Neuronal stem cell (in vitro differentiated cells): ENCODE data around the gene SEC24D.
"Not testable (repeated sequence)": the region's sequence is repeated elsewhere in the genome, so short reads cannot be mapped to it uniquely, and the experiment has no call there.

Experiments
- DNase-seq: peaks from one replicate; pipeline ENCODE4 v3.0.0-alpha.2; 2013; ENCODE audit warnings: low spot score
- H2AFZ ChIP-seq: one replicate; pipeline ENCODE4 v1.6.1; 2013; ENCODE audit warnings: mild to moderate bottlenecking, low read length, inconsistent platforms
- H2AK5ac ChIP-seq: 2 replicates; pipeline ENCODE4 v1.6.1; 2013; ENCODE audit warnings: low read depth, mild to moderate bottlenecking, inconsistent platforms, low read length, moderate library complexity, mixed read lengths
- H2BK120ac ChIP-seq: 2 replicates; pipeline ENCODE4 v1.6.1; 2013; ENCODE audit warnings: low read depth, mild to moderate bottlenecking, inconsistent platforms, low read length, moderate library complexity, mixed read lengths
- H2BK12ac ChIP-seq: one replicate; pipeline ENCODE4 v1.6.1; 2013; ENCODE audit warnings: low read length, inconsistent platforms
- H2BK15ac ChIP-seq: 2 replicates; pipeline ENCODE4 v1.6.1; 2013; ENCODE audit warnings: mild to moderate bottlenecking, low read length, inconsistent platforms, mixed read lengths
- H2BK5ac ChIP-seq: one replicate; pipeline ENCODE4 v1.6.1; 2013; ENCODE audit warnings: inconsistent platforms, mild to moderate bottlenecking, low read length, moderate library complexity
- H3K14ac ChIP-seq: one replicate; pipeline ENCODE4 v1.6.1; 2013; ENCODE audit warnings: low read length, inconsistent platforms
- H3K18ac ChIP-seq: 2 replicates; pipeline ENCODE4 v1.6.1; 2013; ENCODE audit warnings: low read length, inconsistent platforms
- H3K23ac ChIP-seq: 2 replicates; pipeline ENCODE4 v1.6.1; 2013; ENCODE audit warnings: low read depth, mild to moderate bottlenecking, mixed read lengths, low read length, inconsistent platforms; ENCODE audit not compliant: poor library complexity
- H3K27ac ChIP-seq: replicated peaks from 3 replicates; pipeline ENCODE4 v1.5.1; 2013; ENCODE audit warnings: low read length, inconsistent platforms
- H3K27me3 ChIP-seq, 3 experiments: 2 replicates each; pipeline ENCODE4 v1.6.1; 2013; ENCODE audit warnings: low read length in 3 of 3, mild to moderate bottlenecking in 2 of 3, inconsistent platforms in 1 of 3, low read depth in 1 of 3, mixed read lengths in 1 of 3, moderate library complexity in 1 of 3; ENCODE audit not compliant: control insufficient read depth in 3 of 3, insufficient read depth in 3 of 3
- H3K36me3 ChIP-seq, 2 donors: replicated peaks in 1 of 2; 2 replicates each; pipeline ENCODE4 v1.6.1; 2013; ENCODE audit warnings: low read length in 2 of 2; ENCODE audit not compliant: control insufficient read depth in 2 of 2, insufficient read depth in 2 of 2
- H3K4ac ChIP-seq: 2 replicates; pipeline ENCODE4 v1.6.1; 2013; ENCODE audit warnings: inconsistent platforms, mild to moderate bottlenecking, low read length, moderate library complexity
- H3K4me1 ChIP-seq, 2 donors: 1 replicate in 1 of 2; 2 replicates in 1 of 2; pipeline ENCODE4 v1.6.1; 2013; ENCODE audit warnings: low read length in 2 of 2, low read depth in 1 of 2; ENCODE audit not compliant: control insufficient read depth in 2 of 2, insufficient read depth in 1 of 2
- H3K4me2 ChIP-seq: one replicate; pipeline ENCODE4 v1.6.1; 2013; ENCODE audit warnings: mild to moderate bottlenecking, low read length, inconsistent platforms; ENCODE audit not compliant: insufficient read depth, poor library complexity, severe bottlenecking
- H3K4me3 ChIP-seq, 2 donors: 2 replicates each; pipeline ENCODE4 v1.5.1; 2013; ENCODE audit warnings: low read length in 2 of 2, mild to moderate bottlenecking in 2 of 2, inconsistent platforms in 1 of 2, moderate library complexity in 1 of 2
- H3K79me1 ChIP-seq: one replicate; pipeline ENCODE4 v1.6.1; 2013; ENCODE audit warnings: low read depth, mild to moderate bottlenecking, inconsistent platforms, low read length, moderate library complexity
- H3K9ac ChIP-seq: one replicate; pipeline ENCODE4 v1.6.1; 2013; ENCODE audit warnings: mild to moderate bottlenecking, low read depth, low read length, inconsistent platforms; ENCODE audit not compliant: poor library complexity
- H3K9me3 ChIP-seq, 2 donors: replicated peaks in 1 of 2; 2 replicates each; pipeline versions ENCODE3 to v1.6.1; 2013; ENCODE audit warnings: low read length in 2 of 2, mild to moderate bottlenecking in 2 of 2, inconsistent platforms in 1 of 2, low read depth in 1 of 2, mixed read lengths in 1 of 2, moderate library complexity in 1 of 2; ENCODE audit not compliant: control insufficient read depth in 2 of 2, insufficient read depth in 1 of 2
- H4K8ac ChIP-seq: one replicate; pipeline ENCODE4 v1.6.1; 2013; ENCODE audit warnings: low read depth, mild to moderate bottlenecking, inconsistent platforms, low read length, moderate library complexity
- H4K91ac ChIP-seq: one replicate; pipeline ENCODE4 v1.6.1; 2013; ENCODE audit warnings: low read length, low read depth, mild to moderate bottlenecking, inconsistent platforms; ENCODE audit not compliant: poor library complexity
- WGBS, 2 donors: extraction: QIAGEN DNeasy Blood & Tissue Kit; methylation state at CpG; one replicate each; pipeline ENCODE4 v1.1.7; 2013; ENCODE audit warnings: missing lambda C conversion rate in 2 of 2, mixed read lengths in 1 of 2; ENCODE audit not compliant: insufficient read length in 2 of 2, insufficient replicate concordance in 1 of 2; ENCODE audit errors: extremely low coverage in 2 of 2; 5-methylcytosine and 5-hydroxymethylcytosine counted together

SEC24D gene

GRCh38 chr4:118881512-118882146 lies 45.7 kb upstream of the SEC24D start:
- WGBS, 2 donors = no CpG with 5 or more reads among the region's 12 CpGs
- H4K91ac ChIP-seq = no peak overlapping the region
- peak overlapping the region; percentile 32 for H2AFZ ChIP-seq
- no peak overlapping the region for H3K27ac ChIP-seq
- DNase-seq = no peak
- no peak overlapping the region for H2BK12ac ChIP-seq
- no peak overlapping the region for H3K9ac ChIP-seq
- peaks cover 0 to 6% (median 0%) of the 10 kb centered on the region in 3 experiments for H3K27me3 ChIP-seq
- no peak overlapping the region for H2BK5ac ChIP-seq
- H3K79me1 ChIP-seq = no peaks in the 10 kb centered on the region
- no peak overlapping the region for H3K4me3 ChIP-seq
- H3K14ac ChIP-seq = no peak overlapping the region
- no peak overlapping the region for H2AK5ac ChIP-seq
- H3K18ac ChIP-seq = no peak overlapping the region
- H3K4ac ChIP-seq = no peak overlapping the region
- H2BK15ac ChIP-seq = no peak overlapping the region
- H3K23ac ChIP-seq = no peak overlapping the region
- no peaks in the 10 kb centered on the region for H3K4me1 ChIP-seq
- H4K8ac ChIP-seq = no peak overlapping the region
- H3K4me2 ChIP-seq = no peak overlapping the region
- H3K36me3 ChIP-seq = no peaks in the 10 kb centered on the region
- H3K9me3 ChIP-seq = peaks cover 2 to 3% of the 10 kb centered on the region in 2 donors
- H2BK120ac ChIP-seq = no peak overlapping the region

DNA sequence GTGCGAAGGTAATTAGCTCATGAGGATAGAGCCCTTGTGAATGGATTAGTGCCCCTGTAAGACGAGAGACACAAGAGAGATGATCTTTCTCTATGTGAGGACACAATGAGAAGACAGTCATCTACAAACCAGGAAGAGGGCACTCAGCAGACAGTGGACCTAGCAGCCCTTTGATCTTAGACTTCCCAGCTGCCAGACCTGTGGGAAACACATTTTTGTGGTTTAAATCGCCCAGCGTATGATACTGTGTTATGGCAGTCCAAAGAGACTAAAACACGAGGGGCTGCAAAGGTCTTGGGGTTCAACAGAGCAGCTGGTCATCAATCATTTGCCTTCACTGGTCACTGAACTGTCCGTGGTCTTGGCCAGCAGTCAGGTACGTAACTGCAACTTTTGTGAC lies 43.5 kb upstream of the SEC24D start:
- Histone ChIP-seq H2BK12ac (no peak overlapping the region), H3K79me1 (no peaks in the 10 kb centered on the region), H3K14ac (no peak overlapping the region), H3K4me3 (peak overlapping the region in 1 of 2 donors; percentile 11), H3K23ac (peak overlapping the region; percentile 75), H3K36me3 (no peaks in the 10 kb centered on the region), H2BK5ac (no peak overlapping the region), H2BK120ac (no peak overlapping the region), H3K9me3 (peaks cover 2 to 3% of the 10 kb centered on the region in 2 donors), H2AK5ac (no peak overlapping the region), H2BK15ac (no peak overlapping the region), H3K9ac (no peak overlapping the region), H3K18ac (no peak overlapping the region), H3K4me1 (no peaks in the 10 kb centered on the region), H2AFZ (no peak overlapping the region), H3K27ac (no peak overlapping the region), H3K4ac (no peak overlapping the region), H4K91ac (no peak overlapping the region), H4K8ac (no peak overlapping the region), H3K4me2 (no peak overlapping the region), H3K27me3 (peaks cover 0 to 3% (median 0%) of the 10 kb centered on the region in 3 experiments)
- DNase-seq = no peak
- WGBS, 2 donors = no CpG with 5 or more reads among the region's 7 CpGs

DNA sequence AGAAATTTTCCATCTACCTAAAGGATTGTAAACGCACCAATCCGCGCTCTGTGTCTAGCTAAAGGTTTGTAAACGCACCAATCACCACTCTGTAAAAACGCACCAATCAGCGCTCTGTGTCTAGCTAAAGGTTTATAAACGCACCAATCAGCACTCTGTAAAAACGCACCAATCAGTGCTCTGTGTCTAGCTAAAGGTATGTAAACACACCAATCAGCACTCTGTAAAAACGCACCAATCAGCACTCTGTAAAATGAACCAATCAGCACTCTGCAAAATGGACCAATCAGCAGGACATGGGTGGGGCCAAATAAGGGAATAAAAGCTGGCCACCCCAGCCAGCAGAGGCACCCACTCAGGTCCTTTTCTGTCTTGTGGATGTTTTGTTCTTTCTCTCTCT lies 42.6 kb upstream of the SEC24D start:
- not testable (repeated sequence) for H2BK5ac ChIP-seq, H4K8ac ChIP-seq, H2AFZ ChIP-seq, H3K9me3 ChIP-seq, H3K27me3 ChIP-seq, H3K23ac ChIP-seq, H2BK12ac ChIP-seq, H3K9ac ChIP-seq, H2BK120ac ChIP-seq, H3K14ac ChIP-seq, H3K36me3 ChIP-seq, H3K79me1 ChIP-seq, H4K91ac ChIP-seq, DNase-seq, H3K4me1 ChIP-seq, H3K4ac ChIP-seq, H3K27ac ChIP-seq, H3K18ac ChIP-seq, H3K4me3 ChIP-seq, H3K4me2 ChIP-seq, H2AK5ac ChIP-seq, H2BK15ac ChIP-seq
- no CpG with 5 or more reads among the region's 9 CpGs for WGBS, 2 donors

DNA sequence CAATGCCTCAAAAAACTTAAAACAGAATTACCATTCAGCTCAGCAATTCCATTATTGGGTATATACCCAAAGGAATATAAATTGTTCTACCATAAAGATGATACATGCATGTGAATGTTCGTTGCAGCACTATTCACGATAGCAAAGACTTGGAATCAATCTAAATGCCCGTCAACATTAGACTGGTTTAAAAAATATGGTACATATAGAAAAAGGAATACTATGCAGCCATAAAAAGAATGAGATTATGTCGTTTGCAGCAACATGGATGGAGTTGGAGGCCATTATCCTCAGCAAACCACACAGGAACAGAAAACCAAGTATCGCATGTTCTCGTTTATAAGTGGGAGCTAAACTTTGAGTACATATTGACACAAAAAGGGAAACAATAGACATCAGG lies 41.9 kb upstream of the SEC24D start:
- Histone ChIP-seq H4K91ac (no peak overlapping the region), H4K8ac (no peak overlapping the region), H3K36me3 (no peaks in the 10 kb centered on the region), H3K18ac (no peak overlapping the region), H2BK15ac (no peak overlapping the region), H3K27me3 (no peaks in the 10 kb centered on the region), H2AFZ (no peak overlapping the region), H3K9me3 (peaks cover 2 to 3% of the 10 kb centered on the region in 2 donors), H3K4me2 (no peak overlapping the region), H3K4me1 (no peaks in the 10 kb centered on the region), H3K4ac (no peak overlapping the region), H2BK5ac (no peak overlapping the region), H3K14ac (no peak overlapping the region), H3K9ac (no peak overlapping the region), H2BK120ac (no peak overlapping the region), H3K27ac (no peak overlapping the region), H2AK5ac (no peak overlapping the region), H3K79me1 (no peaks in the 10 kb centered on the region), H2BK12ac (no peak overlapping the region), H3K23ac (no peak overlapping the region), H3K4me3 (no peak overlapping the region)
- WGBS, 2 donors = no CpG with 5 or more reads among the region's 6 CpGs
- DNase-seq = no peak
